ENCODE measurements around the gene UBE2V1. TPM values are rescaled to one million over a fixed set of nuclear protein-coding genes. Genes with fewer than 3 reads are reported as not detected.

The UBE2V1 gene
- total and polyA plus RNA-seq, 2 of the 13 experiments (the other 11 are each of a cell fraction or from before 2014, with no cell fraction given): 81.3 to 132 TPM

DNA sequence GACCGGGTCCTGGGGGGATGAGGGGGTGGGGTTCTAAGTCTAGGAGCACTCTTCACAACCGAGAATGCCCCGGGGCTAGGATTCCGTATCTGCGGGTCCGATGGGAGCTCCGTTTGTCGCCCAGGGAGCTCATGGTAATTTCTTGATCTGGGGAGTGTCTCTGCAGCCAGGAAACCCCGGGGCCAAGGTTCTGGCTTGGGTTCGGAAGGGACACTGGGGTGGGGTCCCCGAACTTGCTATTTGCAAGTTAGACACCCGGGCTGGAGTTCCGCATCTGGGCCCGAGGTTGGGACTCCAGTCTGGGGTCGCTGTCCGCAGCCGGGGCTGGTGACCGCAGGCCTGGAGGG, 40.2 kb upstream of the UBE2V1 start (continued):
- TF ChIP-seq, protein P1, sequence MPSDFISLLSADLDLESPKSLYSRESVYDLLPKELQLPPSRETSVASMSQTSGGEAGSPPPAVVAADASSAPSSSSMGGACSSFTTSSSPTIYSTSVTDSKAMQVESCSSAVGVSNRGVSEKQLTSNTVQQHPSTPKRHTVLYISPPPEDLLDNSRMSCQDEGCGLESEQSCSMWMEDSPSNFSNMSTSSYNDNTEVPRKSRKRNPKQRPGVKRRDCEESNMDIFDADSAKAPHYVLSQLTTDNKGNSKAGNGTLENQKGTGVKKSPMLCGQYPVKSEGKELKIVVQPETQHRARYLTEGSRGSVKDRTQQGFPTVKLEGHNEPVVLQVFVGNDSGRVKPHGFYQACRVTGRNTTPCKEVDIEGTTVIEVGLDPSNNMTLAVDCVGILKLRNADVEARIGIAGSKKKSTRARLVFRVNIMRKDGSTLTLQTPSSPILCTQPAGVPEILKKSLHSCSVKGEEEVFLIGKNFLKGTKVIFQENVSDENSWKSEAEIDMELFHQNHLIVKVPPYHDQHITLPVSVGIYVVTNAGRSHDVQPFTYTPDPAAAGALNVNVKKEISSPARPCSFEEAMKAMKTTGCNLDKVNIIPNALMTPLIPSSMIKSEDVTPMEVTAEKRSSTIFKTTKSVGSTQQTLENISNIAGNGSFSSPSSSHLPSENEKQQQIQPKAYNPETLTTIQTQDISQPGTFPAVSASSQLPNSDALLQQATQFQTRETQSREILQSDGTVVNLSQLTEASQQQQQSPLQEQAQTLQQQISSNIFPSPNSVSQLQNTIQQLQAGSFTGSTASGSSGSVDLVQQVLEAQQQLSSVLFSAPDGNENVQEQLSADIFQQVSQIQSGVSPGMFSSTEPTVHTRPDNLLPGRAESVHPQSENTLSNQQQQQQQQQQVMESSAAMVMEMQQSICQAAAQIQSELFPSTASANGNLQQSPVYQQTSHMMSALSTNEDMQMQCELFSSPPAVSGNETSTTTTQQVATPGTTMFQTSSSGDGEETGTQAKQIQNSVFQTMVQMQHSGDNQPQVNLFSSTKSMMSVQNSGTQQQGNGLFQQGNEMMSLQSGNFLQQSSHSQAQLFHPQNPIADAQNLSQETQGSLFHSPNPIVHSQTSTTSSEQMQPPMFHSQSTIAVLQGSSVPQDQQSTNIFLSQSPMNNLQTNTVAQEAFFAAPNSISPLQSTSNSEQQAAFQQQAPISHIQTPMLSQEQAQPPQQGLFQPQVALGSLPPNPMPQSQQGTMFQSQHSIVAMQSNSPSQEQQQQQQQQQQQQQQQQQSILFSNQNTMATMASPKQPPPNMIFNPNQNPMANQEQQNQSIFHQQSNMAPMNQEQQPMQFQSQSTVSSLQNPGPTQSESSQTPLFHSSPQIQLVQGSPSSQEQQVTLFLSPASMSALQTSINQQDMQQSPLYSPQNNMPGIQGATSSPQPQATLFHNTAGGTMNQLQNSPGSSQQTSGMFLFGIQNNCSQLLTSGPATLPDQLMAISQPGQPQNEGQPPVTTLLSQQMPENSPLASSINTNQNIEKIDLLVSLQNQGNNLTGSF (CRISPR knock-in tag; IDR thresholded peaks at IDR 0.05): peak; percentile 42; the same call in 1 of the 2 replicates
- TF ChIP-seq FOSL2 (CRISPR knock-in tag; IDR thresholded peaks at IDR 0.05) (0 out of 2 replicates have a peak, but pooled peaks have one; percentile 3), ZNF772 (CRISPR knock-in tag; IDR thresholded peaks at IDR 0.05) (0 out of 2 replicates have a peak, but pooled peaks have one; percentile 36), NR2F2 (IDR thresholded peaks at IDR 0.05; ENCODE audit: borderline replicate concordance, low read depth) (0 out of 2 replicates have a peak, but pooled peaks have one; percentile 44), ZNF343 (CRISPR knock-in tag; IDR thresholded peaks at IDR 0.05) (no peak), POGZ (CRISPR knock-in tag; IDR thresholded peaks at IDR 0.05) (no peak), ZNF296 (CRISPR knock-in tag; conservative IDR thresholded peaks at IDR 0.05) (no peak), THAP11 (CRISPR knock-in tag; IDR thresholded peaks at IDR 0.05) (no peak), GTF3A (CRISPR knock-in tag; conservative IDR thresholded peaks at IDR 0.05) (no peak), ZNF326 (CRISPR knock-in tag; IDR thresholded peaks at IDR 0.05; ENCODE audit: borderline replicate concordance) (no peak), YEATS2 (CRISPR knock-in tag; IDR thresholded peaks at IDR 0.05; ENCODE audit: borderline replicate concordance) (0 out of 2 replicates have a peak, but pooled peaks have one; percentile 15), NKX3-1 (CRISPR knock-in tag; IDR thresholded peaks at IDR 0.05) (0 out of 2 replicates have a peak, but pooled peaks have one; percentile 53), ZNF773 (CRISPR knock-in tag; IDR thresholded peaks at IDR 0.05; ENCODE audit: borderline replicate concordance) (0 out of 2 replicates have a peak, but pooled peaks have one; percentile 68), NRL (CRISPR knock-in tag; IDR thresholded peaks at IDR 0.05; ENCODE audit: borderline replicate concordance) (peak; percentile 86), TSC22D2 (CRISPR knock-in tag; IDR thresholded peaks at IDR 0.05; ENCODE audit: borderline replicate concordance) (no peak), FOXM1 (CRISPR knock-in tag; IDR thresholded peaks at IDR 0.05) (0 out of 2 replicates have a peak, but pooled peaks have one; percentile 65)
- TF ChIP-seq, protein P2, sequence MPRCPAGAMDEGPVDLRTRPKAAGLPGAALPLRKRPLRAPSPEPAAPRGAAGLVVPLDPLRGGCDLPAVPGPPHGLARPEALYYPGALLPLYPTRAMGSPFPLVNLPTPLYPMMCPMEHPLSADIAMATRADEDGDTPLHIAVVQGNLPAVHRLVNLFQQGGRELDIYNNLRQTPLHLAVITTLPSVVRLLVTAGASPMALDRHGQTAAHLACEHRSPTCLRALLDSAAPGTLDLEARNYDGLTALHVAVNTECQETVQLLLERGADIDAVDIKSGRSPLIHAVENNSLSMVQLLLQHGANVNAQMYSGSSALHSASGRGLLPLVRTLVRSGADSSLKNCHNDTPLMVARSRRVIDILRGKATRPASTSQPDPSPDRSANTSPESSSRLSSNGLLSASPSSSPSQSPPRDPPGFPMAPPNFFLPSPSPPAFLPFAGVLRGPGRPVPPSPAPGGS (CRISPR knock-in tag; IDR thresholded peaks at IDR 0.05): no peak
- TF ChIP-seq, protein P3, sequence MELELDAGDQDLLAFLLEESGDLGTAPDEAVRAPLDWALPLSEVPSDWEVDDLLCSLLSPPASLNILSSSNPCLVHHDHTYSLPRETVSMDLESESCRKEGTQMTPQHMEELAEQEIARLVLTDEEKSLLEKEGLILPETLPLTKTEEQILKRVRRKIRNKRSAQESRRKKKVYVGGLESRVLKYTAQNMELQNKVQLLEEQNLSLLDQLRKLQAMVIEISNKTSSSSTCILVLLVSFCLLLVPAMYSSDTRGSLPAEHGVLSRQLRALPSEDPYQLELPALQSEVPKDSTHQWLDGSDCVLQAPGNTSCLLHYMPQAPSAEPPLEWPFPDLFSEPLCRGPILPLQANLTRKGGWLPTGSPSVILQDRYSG (CRISPR knock-in tag; IDR thresholded peaks at IDR 0.05): 0 out of 2 replicates have a peak, but pooled peaks have one; percentile 9
- TF ChIP-seq, protein P4, sequence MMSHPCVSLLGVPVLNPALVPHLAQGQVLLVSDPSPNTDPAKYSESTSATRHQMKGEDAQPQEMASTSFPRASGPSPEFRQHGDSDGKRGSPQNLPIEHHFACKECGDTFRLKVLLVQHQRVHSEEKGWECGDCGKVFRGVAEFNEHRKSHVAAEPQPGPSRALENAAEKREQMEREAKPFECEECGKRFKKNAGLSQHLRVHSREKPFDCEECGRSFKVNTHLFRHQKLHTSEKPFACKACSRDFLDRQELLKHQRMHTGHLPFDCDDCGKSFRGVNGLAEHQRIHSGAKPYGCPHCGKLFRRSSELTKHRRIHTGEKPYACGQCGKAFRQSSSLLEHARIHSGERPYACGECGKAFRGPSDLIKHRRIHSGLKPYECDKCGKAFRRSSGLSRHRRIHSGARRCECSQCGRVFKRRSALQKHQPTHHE (CRISPR knock-in tag; IDR thresholded peaks at IDR 0.05; ENCODE audit: borderline replicate concordance): 0 out of 2 replicates have a peak, but pooled peaks have one; percentile 9
- TF ChIP-seq, protein P5, sequence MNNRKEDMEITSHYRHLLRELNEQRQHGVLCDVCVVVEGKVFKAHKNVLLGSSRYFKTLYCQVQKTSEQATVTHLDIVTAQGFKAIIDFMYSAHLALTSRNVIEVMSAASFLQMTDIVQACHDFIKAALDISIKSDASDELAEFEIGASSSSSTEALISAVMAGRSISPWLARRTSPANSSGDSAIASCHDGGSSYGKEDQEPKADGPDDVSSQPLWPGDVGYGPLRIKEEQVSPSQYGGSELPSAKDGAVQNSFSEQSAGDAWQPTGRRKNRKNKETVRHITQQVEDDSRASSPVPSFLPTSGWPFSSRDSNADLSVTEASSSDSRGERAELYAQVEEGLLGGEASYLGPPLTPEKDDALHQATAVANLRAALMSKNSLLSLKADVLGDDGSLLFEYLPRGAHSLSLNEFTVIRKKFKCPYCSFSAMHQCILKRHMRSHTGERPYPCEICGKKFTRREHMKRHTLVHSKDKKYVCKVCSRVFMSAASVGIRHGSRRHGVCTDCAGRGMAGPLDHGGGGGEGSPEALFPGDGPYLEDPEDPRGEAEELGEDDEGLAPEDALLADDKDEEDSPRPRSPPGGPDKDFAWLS (CRISPR knock-in tag; IDR thresholded peaks at IDR 0.05; ENCODE audit: borderline replicate concordance): no peak
